Uterus (tissue), 2 donors: ENCODE data around the gene HMGXB3.

ENCODE experiments used
- CTCF ChIP-seq, 4 experiments: fragments of 200-600 bp in 2 of 4; fragments of 450-650 bp in 2 of 4; sonication (generic) in 2 of 4; IDR thresholded peaks; one replicate each; pipeline ENCODE4 v1.5.1; 2016 to 2019; ENCODE audit warnings: antibody characterized with exemption in 4 of 4, mild to moderate bottlenecking in 2 of 4, moderate library complexity in 1 of 4
- POLR2A ChIP-seq, 2 donors: fragments of 450-650 bp; IDR thresholded peaks; one replicate each; pipeline ENCODE4 v1.6.1; 2016; ENCODE audit warnings: antibody characterized with exemption in 2 of 2, mild to moderate bottlenecking in 1 of 2, moderate library complexity in 1 of 2

GRCh38 chr5:150022158-150022531, 21.6 kb downstream of the HMGXB3 start:
- TF ChIP-seq CTCF (IDR thresholded peaks at IDR 0.05) (no peak), POLR2A (IDR thresholded peaks at IDR 0.05) (no peak)
